COLO668 (cell line): ENCODE data around the gene MEGF11.

Source experiments
- DNase-seq: peaks from one replicate; lab custom pipeline; 2025; ENCODE audit not compliant: unreplicated experiment; lab: John Stamatoyannopoulos, UW

The MEGF11 gene

GRCh38 chr15:66240240-66240794 lies 13.2 kb downstream of the MEGF11 start:
- DNase-seq: no peak

- DNase-seq: no peak
Observed at GRCh38 chr15:66239514-66239913, 14.0 kb downstream of the MEGF11 start.

GRCh38 chr15:66238318-66238717 lies 15.2 kb downstream of the MEGF11 start:
- DNase-seq: no peak

GRCh38 chr15:66237513-66238235 lies 15.9 kb downstream of the MEGF11 start:
- DNase-seq: no peak

- no peak for DNase-seq
Observed at GRCh38 chr15:66236806-66237375, 16.7 kb downstream of the MEGF11 start.

- no peak for DNase-seq
Observed at GRCh38 chr15:66235866-66236265, 17.7 kb downstream of the MEGF11 start.

- DNase-seq: no peak
Observed at GRCh38 chr15:66234798-66235197, 18.8 kb downstream of the MEGF11 start.

- DNase-seq: no peak
Observed at GRCh38 chr15:66233487-66234415, 19.8 kb downstream of the MEGF11 start.

- no peak for DNase-seq
Observed at GRCh38 chr15:66232267-66232625, 21.3 kb downstream of the MEGF11 start.

- DNase-seq: no peak
Observed at GRCh38 chr15:66231394-66232266, 21.9 kb downstream of the MEGF11 start.

GRCh38 chr15:66229790-66230465 lies 23.6 kb downstream of the MEGF11 start:
- no peak for DNase-seq

- no peak for DNase-seq
Observed at GRCh38 chr15:66228807-66229735, 24.5 kb downstream of the MEGF11 start.

GRCh38 chr15:66226736-66227135 lies 26.8 kb downstream of the MEGF11 start:
- DNase-seq: no peak

- no peak for DNase-seq
Observed at GRCh38 chr15:66225656-66226274, 27.8 kb downstream of the MEGF11 start.

GRCh38 chr15:66224946-66225345 lies 28.6 kb downstream of the MEGF11 start:
- no peak for DNase-seq

- no peak for DNase-seq
Observed at GRCh38 chr15:66222273-66223198, 31.0 kb downstream of the MEGF11 start.

- no peak for DNase-seq
Observed at GRCh38 chr15:66221126-66221525, 32.4 kb downstream of the MEGF11 start.
